VCaP (cell line): ENCODE results near the gene DNAH14.
"Not testable (repeated sequence)": the region's sequence is repeated elsewhere in the genome, so short reads cannot be mapped to it uniquely, and the experiment has no call there.

ENCODE experiments used
- H3K27ac ChIP-seq: fragments of 450-650 bp; 2 replicates; pipeline ENCODE4 v1.5.1; 2017
- TF ChIP-seq, protein P1 (sequence below): fragments of 450-650 bp; conservative IDR thresholded peaks from 2 replicates; pipeline ENCODE4 v1.5.1; 2017; ENCODE audit warnings: mild to moderate bottlenecking, moderate library complexity

DNAH14 gene

DNA sequence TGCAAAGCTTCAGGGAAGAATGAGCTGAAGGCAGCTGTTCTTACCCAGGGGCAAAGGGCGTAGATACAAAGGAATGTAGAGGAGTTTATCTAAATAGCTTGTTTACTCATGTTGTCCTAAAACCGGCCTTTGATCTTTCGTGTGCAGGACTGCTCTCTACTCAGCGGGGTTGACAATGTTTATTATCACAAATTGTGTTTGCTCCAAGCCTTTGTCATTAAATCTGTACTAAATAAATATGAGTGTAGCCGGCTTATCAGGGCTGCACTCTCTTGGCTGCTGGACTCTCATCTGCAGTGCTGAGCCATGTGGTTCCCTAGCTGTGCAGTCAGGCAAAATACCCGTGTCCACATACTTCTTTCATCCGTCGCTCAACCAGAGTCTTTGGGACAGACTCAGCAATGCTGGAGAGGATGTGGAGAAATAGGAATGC, 299.4 kb downstream of the DNAH14 start:
- TF ChIP-seq, protein P1, sequence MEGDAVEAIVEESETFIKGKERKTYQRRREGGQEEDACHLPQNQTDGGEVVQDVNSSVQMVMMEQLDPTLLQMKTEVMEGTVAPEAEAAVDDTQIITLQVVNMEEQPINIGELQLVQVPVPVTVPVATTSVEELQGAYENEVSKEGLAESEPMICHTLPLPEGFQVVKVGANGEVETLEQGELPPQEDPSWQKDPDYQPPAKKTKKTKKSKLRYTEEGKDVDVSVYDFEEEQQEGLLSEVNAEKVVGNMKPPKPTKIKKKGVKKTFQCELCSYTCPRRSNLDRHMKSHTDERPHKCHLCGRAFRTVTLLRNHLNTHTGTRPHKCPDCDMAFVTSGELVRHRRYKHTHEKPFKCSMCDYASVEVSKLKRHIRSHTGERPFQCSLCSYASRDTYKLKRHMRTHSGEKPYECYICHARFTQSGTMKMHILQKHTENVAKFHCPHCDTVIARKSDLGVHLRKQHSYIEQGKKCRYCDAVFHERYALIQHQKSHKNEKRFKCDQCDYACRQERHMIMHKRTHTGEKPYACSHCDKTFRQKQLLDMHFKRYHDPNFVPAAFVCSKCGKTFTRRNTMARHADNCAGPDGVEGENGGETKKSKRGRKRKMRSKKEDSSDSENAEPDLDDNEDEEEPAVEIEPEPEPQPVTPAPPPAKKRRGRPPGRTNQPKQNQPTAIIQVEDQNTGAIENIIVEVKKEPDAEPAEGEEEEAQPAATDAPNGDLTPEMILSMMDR: no peak
- no peak overlapping the region; the same call in 1 of the 2 replicates for H3K27ac ChIP-seq

DNA sequence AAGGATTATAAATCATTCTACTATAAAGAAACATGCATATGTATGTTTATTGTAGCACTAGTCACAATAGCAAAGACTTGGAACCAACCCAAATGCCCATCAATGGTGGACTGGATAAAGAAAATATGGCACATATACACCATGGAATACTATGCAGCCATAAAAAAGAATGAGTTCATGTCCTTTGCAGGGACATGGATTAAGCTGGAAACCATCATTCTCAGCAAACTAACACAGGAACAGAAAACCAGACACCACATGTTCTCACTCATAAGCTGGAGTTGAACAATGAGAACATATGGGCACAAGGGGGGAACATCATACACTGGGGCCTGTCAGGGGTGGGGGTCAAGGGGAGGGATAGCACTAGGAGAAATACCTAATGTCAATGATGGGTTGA, 300.0 kb downstream of the DNAH14 start:
- not testable (repeated sequence) for H3K27ac ChIP-seq

DNA sequence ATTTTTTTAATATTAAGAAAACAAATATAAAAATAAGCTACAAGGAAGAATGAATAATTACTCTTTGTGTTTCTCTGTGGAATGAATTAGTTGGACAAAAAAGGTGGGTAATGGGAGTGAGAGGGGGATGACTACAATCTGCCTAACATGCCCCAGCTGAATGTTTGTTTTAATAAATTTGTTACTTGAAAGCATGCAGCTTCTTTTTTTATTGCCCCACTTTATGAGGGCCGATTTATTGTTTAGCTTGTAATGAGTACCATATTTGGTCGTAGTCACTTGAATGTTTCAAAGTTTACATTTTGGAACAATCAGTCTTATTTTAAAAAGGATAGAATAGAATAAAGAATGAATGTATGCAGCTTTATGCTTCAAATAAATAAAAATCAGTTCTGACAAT, 301.0 kb downstream of the DNAH14 start:
- TF ChIP-seq, protein P1: no peak
- peak overlapping the region; percentile 45 for H3K27ac ChIP-seq

DNA sequence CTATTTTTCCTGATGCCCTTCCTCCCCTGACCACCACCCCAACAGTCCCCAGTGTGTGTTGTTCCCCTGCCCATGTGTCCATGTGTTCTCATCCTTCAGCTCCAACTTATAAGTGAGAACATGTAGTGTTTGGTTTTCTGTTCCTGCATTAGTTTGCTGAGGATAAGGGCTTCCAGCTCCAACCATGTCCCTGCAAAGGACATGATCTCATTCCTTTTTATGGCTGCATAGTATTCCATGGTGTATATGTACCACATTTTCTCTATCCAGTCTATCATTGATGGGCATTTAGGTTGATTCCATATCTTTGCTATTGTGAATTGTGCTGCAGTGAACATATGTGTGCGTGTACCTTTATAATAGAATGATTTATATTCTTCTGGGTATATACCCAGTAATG, 303.5 kb downstream of the DNAH14 start:
- H3K27ac ChIP-seq: not testable (repeated sequence)

DNA sequence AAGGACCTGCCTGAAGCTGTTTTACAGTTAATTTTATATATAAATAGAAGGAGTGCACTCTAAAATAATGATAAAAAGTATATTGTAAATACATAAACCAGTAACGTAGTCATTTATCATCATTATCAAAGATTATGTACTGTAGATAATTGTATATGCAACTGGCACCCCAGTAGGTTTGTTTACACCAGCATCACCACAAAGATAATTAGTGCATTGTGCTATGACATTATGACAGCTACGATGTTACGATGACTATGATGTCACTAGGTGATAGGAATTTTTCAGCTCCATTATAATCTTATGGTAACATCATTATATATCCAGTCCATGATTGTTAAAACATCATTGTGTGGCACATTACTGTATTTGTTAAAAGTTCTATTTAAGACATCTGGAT, 313.1 kb downstream of the DNAH14 start:
- TF ChIP-seq, protein P1: no peak
- H3K27ac ChIP-seq: no peak overlapping the region

DNA sequence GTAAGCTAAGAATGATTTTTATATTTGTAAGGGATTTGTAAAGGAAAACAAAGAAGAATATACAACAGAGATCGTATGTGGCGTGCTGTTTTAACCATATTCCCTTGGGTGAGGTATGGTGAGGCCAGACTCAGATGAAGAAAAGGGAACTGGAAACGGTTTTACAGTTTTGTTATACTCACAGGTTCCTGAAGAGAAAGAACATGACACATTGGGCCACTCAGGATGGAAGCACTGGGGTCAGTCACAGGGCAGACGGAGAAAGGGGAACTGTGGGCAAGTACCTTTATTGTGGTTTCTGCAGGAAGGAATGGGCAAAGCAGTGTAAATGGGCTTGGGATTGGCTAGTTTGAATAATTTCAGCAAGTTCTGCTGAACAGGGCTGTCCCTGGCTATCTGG, 321.0 kb downstream of the DNAH14 start:
- H3K27ac ChIP-seq: no peak overlapping the region
- TF ChIP-seq, protein P1: no peak

DNA sequence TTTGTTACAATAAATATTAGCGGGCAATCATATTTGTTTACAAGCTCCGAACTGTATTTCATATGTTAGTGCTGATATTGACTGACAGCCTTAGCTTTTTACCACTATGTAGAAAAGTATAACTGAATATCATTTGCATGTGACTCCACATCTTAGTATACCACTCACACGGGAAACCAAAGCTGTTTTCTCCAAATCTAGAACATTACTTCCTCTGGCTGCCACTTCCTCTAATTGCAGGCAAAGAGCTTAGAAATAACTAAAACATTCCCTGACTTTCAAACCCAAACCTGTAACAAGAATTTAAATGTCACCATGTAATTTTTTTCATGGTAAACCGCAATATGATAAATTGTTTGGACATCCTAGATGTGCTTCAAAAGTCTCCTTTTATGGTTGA, 323.7 kb downstream of the DNAH14 start:
- no peak overlapping the region for H3K27ac ChIP-seq
- TF ChIP-seq, protein P1: no peak

DNA sequence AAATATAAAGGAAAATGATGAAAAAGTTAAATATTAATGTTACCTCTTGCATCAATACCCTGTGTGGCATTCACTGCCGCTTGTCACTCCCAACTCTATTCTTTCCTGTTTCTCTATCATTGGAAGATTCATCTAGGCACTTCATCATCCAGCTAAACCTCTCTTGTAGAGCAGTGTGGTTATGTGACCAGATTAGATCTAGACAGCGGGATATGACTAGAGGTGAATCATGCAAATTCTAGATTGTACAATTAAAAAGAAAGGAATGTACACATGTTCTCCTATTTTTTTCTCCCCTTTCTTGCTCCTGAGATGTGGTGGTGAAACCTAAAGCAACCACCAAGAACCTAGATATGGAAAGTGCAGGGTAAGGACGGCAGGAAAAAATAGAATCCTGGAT, 324.3 kb downstream of the DNAH14 start:
- TF ChIP-seq, protein P1: no peak
- no peak overlapping the region for H3K27ac ChIP-seq

DNA sequence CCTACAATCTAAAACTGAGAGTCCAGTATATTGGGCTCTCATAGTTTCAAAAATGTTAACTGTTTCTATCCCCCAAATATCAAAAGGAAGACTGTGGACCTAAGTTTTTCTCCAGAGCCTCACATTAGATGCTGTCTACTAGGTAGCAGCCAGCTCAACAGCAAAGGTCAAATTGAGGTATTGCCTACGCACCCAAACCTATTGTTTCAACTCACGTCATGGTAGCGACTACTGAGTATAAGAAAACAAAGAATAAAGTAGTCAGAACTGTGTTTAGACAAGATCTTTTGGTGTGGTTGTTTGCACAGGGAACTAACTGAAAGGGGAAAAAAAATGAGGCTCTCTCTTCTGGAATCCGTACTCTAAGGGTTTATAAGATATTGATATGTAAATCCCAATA, 325.2 kb downstream of the DNAH14 start:
- TF ChIP-seq, protein P1: no peak
- no peak overlapping the region for H3K27ac ChIP-seq
